SK-N-SH treated with all-trans-retinoic acid at 6 μM for 48 hours (cell line): ENCODE measurements around the gene LSS.

ENCODE experiments used
- BACH2 ChIP-seq: fragments of 250-450 bp; sonication (Bioruptor Pico); IDR thresholded peaks from 2 replicates; pipeline ENCODE4 v1.9.0; 2021; ENCODE audit warnings: mild to moderate bottlenecking, borderline replicate concordance
- CSDC2 ChIP-seq: fragments of 250-450 bp; sonication (Bioruptor Pico); IDR thresholded peaks from 2 replicates; pipeline ENCODE4 v1.5.0; 2020; ENCODE audit warnings: mild to moderate bottlenecking, moderate library complexity
- SNAI2 ChIP-seq: fragments of 250-450 bp; sonication (Bioruptor Pico); IDR thresholded peaks from 2 replicates; pipeline ENCODE4 v1.5.0; 2020; ENCODE audit warnings: mild to moderate bottlenecking, moderate library complexity
- ZNF8 ChIP-seq: fragments of 450-650 bp; formaldehyde crosslinking; IDR thresholded peaks from 2 replicates; pipeline ENCODE4 v1.5.0; 2020; ENCODE audit warnings: mild to moderate bottlenecking, moderate library complexity
- TF ChIP-seq, protein P1 (sequence below): fragments of 250-450 bp; sonication (Bioruptor Pico); IDR thresholded peaks from 2 replicates; pipeline ENCODE4 v1.5.1; 2020; ENCODE audit warnings: low read depth, mild to moderate bottlenecking, moderate library complexity

- TF ChIP-seq ZNF8 (CRISPR knock-in tag), result no peak
- TF ChIP-seq, protein P1, sequence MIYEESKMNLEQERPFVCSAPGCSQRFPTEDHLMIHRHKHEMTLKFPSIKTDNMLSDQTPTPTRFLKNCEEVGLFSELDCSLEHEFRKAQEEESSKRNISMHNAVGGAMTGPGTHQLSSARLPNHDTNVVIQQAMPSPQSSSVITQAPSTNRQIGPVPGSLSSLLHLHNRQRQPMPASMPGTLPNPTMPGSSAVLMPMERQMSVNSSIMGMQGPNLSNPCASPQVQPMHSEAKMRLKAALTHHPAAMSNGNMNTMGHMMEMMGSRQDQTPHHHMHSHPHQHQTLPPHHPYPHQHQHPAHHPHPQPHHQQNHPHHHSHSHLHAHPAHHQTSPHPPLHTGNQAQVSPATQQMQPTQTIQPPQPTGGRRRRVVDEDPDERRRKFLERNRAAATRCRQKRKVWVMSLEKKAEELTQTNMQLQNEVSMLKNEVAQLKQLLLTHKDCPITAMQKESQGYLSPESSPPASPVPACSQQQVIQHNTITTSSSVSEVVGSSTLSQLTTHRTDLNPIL (CRISPR knock-in tag), result no peak
- TF ChIP-seq BACH2 (CRISPR knock-in tag), result no peak
- TF ChIP-seq CSDC2 (CRISPR knock-in tag), result no peak
- TF ChIP-seq SNAI2 (CRISPR knock-in tag), result no peak
Observed at GRCh38 chr21:46173573-46173972, 55.0 kb downstream of the LSS start.
